ENCODE measurements around the gene C1orf226. TPM values are rescaled to one million over a fixed set of nuclear protein-coding genes. Genes with fewer than 3 reads are reported as not detected.

C1orf226 gene
- total and polyA plus RNA-seq, 9 of the 15 experiments (the other 6 are each of a cell fraction or from before 2014, with no cell fraction given), result 0.10 to 1.4 (median 0.47) TPM

- TF ChIP-seq FOSL1 (tag; conservative IDR thresholded peaks at IDR 0.05) (0 out of 2 replicates have a peak, but pooled peaks have one; percentile 4), SLC30A9 (CRISPR knock-in tag; IDR thresholded peaks at IDR 0.05) (no peak), POLR2H (tag; IDR thresholded peaks at IDR 0.05; ENCODE audit: low read depth) (no peak), ZBTB49 (CRISPR knock-in tag; IDR thresholded peaks at IDR 0.05; ENCODE audit: borderline replicate concordance) (no peak), ELF2 (CRISPR knock-in tag; IDR thresholded peaks at IDR 0.05) (no peak), TAF7 (tag; IDR thresholded peaks at IDR 0.05) (no peak), ELK1 (CRISPR knock-in tag; IDR thresholded peaks at IDR 0.05) (no peak), ZKSCAN8 (CRISPR knock-in tag; IDR thresholded peaks at IDR 0.05) (no peak), ETV5 (CRISPR knock-in tag; IDR thresholded peaks at IDR 0.05; ENCODE audit: low read depth) (peak; percentile 56; the same call in 1 of the 2 replicates), CBX3 (IDR thresholded peaks at IDR 0.05; ENCODE audit: borderline replicate concordance in 1 of 2, low read length in 2 of 2) (peak in 1 of 2 experiments; percentile 81; a peak in 2 of 3 replicates), ZNF778 (CRISPR knock-in tag; IDR thresholded peaks at IDR 0.05) (no peak), ZNF696 (CRISPR knock-in tag; conservative IDR thresholded peaks at IDR 0.05) (no peak), ZNF76 (CRISPR knock-in tag; IDR thresholded peaks at IDR 0.05; ENCODE audit: borderline replicate concordance) (0 out of 2 replicates have a peak, but pooled peaks have one; percentile 21)
- TF ChIP-seq, protein P1, sequence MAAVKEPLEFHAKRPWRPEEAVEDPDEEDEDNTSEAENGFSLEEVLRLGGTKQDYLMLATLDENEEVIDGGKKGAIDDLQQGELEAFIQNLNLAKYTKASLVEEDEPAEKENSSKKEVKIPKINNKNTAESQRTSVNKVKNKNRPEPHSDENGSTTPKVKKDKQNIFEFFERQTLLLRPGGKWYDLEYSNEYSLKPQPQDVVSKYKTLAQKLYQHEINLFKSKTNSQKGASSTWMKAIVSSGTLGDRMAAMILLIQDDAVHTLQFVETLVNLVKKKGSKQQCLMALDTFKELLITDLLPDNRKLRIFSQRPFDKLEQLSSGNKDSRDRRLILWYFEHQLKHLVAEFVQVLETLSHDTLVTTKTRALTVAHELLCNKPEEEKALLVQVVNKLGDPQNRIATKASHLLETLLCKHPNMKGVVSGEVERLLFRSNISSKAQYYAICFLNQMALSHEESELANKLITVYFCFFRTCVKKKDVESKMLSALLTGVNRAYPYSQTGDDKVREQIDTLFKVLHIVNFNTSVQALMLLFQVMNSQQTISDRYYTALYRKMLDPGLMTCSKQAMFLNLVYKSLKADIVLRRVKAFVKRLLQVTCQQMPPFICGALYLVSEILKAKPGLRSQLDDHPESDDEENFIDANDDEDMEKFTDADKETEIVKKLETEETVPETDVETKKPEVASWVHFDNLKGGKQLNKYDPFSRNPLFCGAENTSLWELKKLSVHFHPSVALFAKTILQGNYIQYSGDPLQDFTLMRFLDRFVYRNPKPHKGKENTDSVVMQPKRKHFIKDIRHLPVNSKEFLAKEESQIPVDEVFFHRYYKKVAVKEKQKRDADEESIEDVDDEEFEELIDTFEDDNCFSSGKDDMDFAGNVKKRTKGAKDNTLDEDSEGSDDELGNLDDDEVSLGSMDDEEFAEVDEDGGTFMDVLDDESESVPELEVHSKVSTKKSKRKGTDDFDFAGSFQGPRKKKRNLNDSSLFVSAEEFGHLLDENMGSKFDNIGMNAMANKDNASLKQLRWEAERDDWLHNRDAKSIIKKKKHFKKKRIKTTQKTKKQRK (IDR thresholded peaks at IDR 0.05; ENCODE audit: borderline replicate concordance, low read depth, low read length), result no peak
- TF ChIP-seq, protein P2, sequence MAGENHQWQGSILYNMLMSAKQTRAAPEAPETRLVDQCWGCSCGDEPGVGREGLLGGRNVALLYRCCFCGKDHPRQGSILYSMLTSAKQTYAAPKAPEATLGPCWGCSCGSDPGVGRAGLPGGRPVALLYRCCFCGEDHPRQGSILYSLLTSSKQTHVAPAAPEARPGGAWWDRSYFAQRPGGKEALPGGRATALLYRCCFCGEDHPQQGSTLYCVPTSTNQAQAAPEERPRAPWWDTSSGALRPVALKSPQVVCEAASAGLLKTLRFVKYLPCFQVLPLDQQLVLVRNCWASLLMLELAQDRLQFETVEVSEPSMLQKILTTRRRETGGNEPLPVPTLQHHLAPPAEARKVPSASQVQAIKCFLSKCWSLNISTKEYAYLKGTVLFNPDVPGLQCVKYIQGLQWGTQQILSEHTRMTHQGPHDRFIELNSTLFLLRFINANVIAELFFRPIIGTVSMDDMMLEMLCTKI (IDR thresholded peaks at IDR 0.05; ENCODE audit: partially characterized antibody), result no peak
Observed at GRCh38 chr1:162372159-162373071, 9.1 kb upstream of the C1orf226 start (continued).
